Neural cell (in vitro differentiated cells): Measurements from ENCODE around the gene KCNQ1OT1. TPM values are rescaled to one million over a fixed set of nuclear protein-coding genes. Genes with fewer than 3 reads are reported as not detected.

ENCODE experiments used
- H2AFZ ChIP-seq: fragments of 200-600, 300-800 bp; sonication (generic), shearing (Covaris generic); 2 replicates; pipeline ENCODE4 v1.6.0; 2014; ENCODE audit warnings: low read depth, mild to moderate bottlenecking, antibody characterized with exemption, low read length, moderate library complexity
- H3F3A ChIP-seq: fragments of 200-600 bp; shearing (Covaris generic); 2 replicates; pipeline ENCODE4 v1.6.1; 2016; ENCODE audit warnings: mild to moderate bottlenecking, moderate library complexity, mixed read lengths, antibody characterized with exemption, low read length; ENCODE audit not compliant: insufficient read depth, poor library complexity, severe bottlenecking
- H3K27ac ChIP-seq: fragments of 200-600, 300-800 bp; sonication (generic), shearing (Covaris generic); 2 replicates; pipeline ENCODE4 v1.5.1; 2014; ENCODE audit warnings: mild to moderate bottlenecking, low read length, moderate library complexity
- H3K27me3 ChIP-seq: fragments of 300-800, 200-600 bp; sonication (generic), shearing (Covaris generic); 2 replicates; pipeline ENCODE4 v1.6.0; 2014; ENCODE audit warnings: mild to moderate bottlenecking, low read depth, low read length, moderate library complexity; ENCODE audit not compliant: insufficient read depth
- H3K36me3 ChIP-seq: fragments of 300-800, 200-600 bp; sonication (generic), shearing (Covaris generic); 2 replicates; pipeline ENCODE4 v1.5.1; 2014; ENCODE audit warnings: mild to moderate bottlenecking, antibody characterized with exemption, low read length, moderate library complexity; ENCODE audit not compliant: insufficient read depth
- H3K4me2 ChIP-seq: fragments of 300-800, 200-600 bp; sonication (generic), shearing (Covaris generic); 2 replicates; pipeline ENCODE4 v1.6.0; 2014; ENCODE audit warnings: mild to moderate bottlenecking, low read length
- H3K4me3 ChIP-seq: fragments of 300-800, 200-600 bp; sonication (generic), shearing (Covaris generic); 2 replicates; pipeline ENCODE4 v1.5.1; 2014; ENCODE audit warnings: mild to moderate bottlenecking, low read length, moderate library complexity
- H3K79me2 ChIP-seq: fragments of 200-600 bp; shearing (Covaris generic); replicated peaks from 2 replicates; pipeline ENCODE4 v1.6.0; 2014; ENCODE audit warnings: mild to moderate bottlenecking, low read length, moderate library complexity; ENCODE audit not compliant: insufficient read depth
- H3K9ac ChIP-seq: fragments of 300-800, 200-600 bp; sonication (generic), shearing (Covaris generic); 2 replicates; pipeline ENCODE4 v1.6.1; 2016; ENCODE audit warnings: mild to moderate bottlenecking, low read length, mixed read lengths
- H3K9me2 ChIP-seq: fragments of 200-600 bp; shearing (Covaris generic); 2 replicates; pipeline ENCODE4 v1.6.1; 2016; ENCODE audit warnings: mild to moderate bottlenecking, low read length, mixed read lengths; ENCODE audit not compliant: insufficient read depth
- H3K9me3 ChIP-seq: fragments of 200-600, 300-800 bp; sonication (generic), shearing (Covaris generic); 2 replicates; pipeline ENCODE4 v1.6.1; 2016; ENCODE audit warnings: mild to moderate bottlenecking, mixed run types, low read length, moderate library complexity, mixed read lengths
- H4K20me1 ChIP-seq: fragments of 200-600 bp; shearing (Covaris generic); 2 replicates; pipeline ENCODE4 v1.6.1; 2016; ENCODE audit warnings: mild to moderate bottlenecking, mixed run types; ENCODE audit not compliant: insufficient read depth
- CTCF ChIP-seq: fragments of 450-650 bp; IDR thresholded peaks from 2 replicates; pipeline ENCODE4 v1.5.1; 2014; ENCODE audit warnings: antibody characterized with exemption, mild to moderate bottlenecking, moderate library complexity; ENCODE audit not compliant: poor library complexity, severe bottlenecking
- EP300 ChIP-seq: fragments of 450-650 bp; conservative IDR thresholded peaks from 2 replicates; pipeline ENCODE4 v1.6.1; 2014; ENCODE audit warnings: antibody characterized with exemption, mild to moderate bottlenecking, moderate library complexity; ENCODE audit not compliant: poor library complexity, severe bottlenecking
- EZH2 ChIP-seq: fragments of 200-600, 300-800 bp; shearing (Covaris generic), sonication (generic); IDR thresholded peaks from 2 replicates; pipeline ENCODE4 v1.6.1; 2014; ENCODE audit warnings: antibody characterized with exemption, low read length, borderline replicate concordance, mild to moderate bottlenecking; ENCODE audit not compliant: insufficient read depth, poor library complexity, severe bottlenecking
- MXI1 ChIP-seq: fragments of 450-650 bp; conservative IDR thresholded peaks from 2 replicates; pipeline ENCODE4 v1.6.1; 2014; ENCODE audit warnings: antibody characterized with exemption, mild to moderate bottlenecking; ENCODE audit not compliant: poor library complexity, severe bottlenecking
- POLR2AphosphoS5 ChIP-seq: IDR thresholded peaks from 2 replicates; pipeline ENCODE4 v1.6.1; 2012
- RAD21 ChIP-seq: fragments of 450-650 bp; conservative IDR thresholded peaks from 2 replicates; pipeline ENCODE4 v1.6.1; 2014; ENCODE audit warnings: antibody characterized with exemption, mild to moderate bottlenecking, moderate library complexity
- SMC3 ChIP-seq: fragments of 450-650 bp; conservative IDR thresholded peaks from 2 replicates; pipeline ENCODE4 v1.6.1; 2014; ENCODE audit warnings: antibody characterized with exemption, mild to moderate bottlenecking, moderate library complexity; ENCODE audit not compliant: poor library complexity
- TAF1 ChIP-seq: IDR thresholded peaks from 2 replicates; pipeline ENCODE4 v1.6.1; 2012; ENCODE audit warnings: low read depth
- polyA plus RNA-seq: library from polyadenylated mRNA; depleted of rRNA; stranded (reverse); fragments of >200 nt; gene quantifications from 2 replicates; pipeline ENCODE4 v1.2.3, GENCODE V29; 2014
- TF ChIP-seq, protein P1 (sequence below): IDR thresholded peaks from 2 replicates; pipeline ENCODE4 v1.6.1; 2012; ENCODE audit warnings: borderline replicate concordance

KCNQ1OT1 gene
- polyA plus RNA-seq, 1 donor from 2014 or later, result 0.12 TPM

DNA sequence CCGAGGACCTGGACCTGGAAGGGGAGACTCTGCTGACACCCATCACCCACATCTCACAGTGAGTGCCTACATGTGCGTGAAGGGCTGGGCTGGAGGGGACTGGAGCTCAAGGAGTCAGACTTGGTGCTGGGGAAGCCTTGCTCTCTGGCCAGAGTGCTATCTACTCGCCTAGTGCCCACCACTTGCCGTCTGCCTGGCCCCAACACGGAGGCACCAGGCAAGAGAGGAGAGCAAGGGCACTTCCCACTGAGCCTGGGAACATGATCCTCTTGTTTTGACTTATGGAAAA lies 37.8 kb downstream of the KCNQ1OT1 start:
- Histone ChIP-seq H4K20me1 (no peaks in the 10 kb centered on the region), H3K36me3 (no peaks in the 10 kb centered on the region), H3K27me3 (no peaks in the 10 kb centered on the region), H2AFZ (no peak overlapping the region), H3K9me3 (peaks cover 9% of the 10 kb centered on the region), H3K27ac (no peak overlapping the region), H3K9me2 (no peaks in the 10 kb centered on the region), H3K4me2 (no peak overlapping the region), H3F3A (no peaks in the 10 kb centered on the region), H3K9ac (no peak overlapping the region), H3K4me3 (no peak overlapping the region), H3K79me2 (no peaks in the 10 kb centered on the region)
- TF ChIP-seq EP300, result no peak
- no peak for TF ChIP-seq SMC3
- no peak for TF ChIP-seq POLR2AphosphoS5
- TF ChIP-seq EZH2, result no peak
- no peak for TF ChIP-seq MXI1
- no peak for TF ChIP-seq TAF1
- TF ChIP-seq RAD21, result no peak
- TF ChIP-seq, protein P1, sequence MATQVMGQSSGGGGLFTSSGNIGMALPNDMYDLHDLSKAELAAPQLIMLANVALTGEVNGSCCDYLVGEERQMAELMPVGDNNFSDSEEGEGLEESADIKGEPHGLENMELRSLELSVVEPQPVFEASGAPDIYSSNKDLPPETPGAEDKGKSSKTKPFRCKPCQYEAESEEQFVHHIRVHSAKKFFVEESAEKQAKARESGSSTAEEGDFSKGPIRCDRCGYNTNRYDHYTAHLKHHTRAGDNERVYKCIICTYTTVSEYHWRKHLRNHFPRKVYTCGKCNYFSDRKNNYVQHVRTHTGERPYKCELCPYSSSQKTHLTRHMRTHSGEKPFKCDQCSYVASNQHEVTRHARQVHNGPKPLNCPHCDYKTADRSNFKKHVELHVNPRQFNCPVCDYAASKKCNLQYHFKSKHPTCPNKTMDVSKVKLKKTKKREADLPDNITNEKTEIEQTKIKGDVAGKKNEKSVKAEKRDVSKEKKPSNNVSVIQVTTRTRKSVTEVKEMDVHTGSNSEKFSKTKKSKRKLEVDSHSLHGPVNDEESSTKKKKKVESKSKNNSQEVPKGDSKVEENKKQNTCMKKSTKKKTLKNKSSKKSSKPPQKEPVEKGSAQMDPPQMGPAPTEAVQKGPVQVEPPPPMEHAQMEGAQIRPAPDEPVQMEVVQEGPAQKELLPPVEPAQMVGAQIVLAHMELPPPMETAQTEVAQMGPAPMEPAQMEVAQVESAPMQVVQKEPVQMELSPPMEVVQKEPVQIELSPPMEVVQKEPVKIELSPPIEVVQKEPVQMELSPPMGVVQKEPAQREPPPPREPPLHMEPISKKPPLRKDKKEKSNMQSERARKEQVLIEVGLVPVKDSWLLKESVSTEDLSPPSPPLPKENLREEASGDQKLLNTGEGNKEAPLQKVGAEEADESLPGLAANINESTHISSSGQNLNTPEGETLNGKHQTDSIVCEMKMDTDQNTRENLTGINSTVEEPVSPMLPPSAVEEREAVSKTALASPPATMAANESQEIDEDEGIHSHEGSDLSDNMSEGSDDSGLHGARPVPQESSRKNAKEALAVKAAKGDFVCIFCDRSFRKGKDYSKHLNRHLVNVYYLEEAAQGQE, result no peak
- no peak for TF ChIP-seq CTCF

- H3K27me3 ChIP-seq, result no peaks in the 10 kb centered on the region
- H3K36me3 ChIP-seq, result no peaks in the 10 kb centered on the region
- no peak overlapping the region for H3K4me2 ChIP-seq
- H3K9me3 ChIP-seq, result peaks cover 9% of the 10 kb centered on the region
- H3K79me2 ChIP-seq, result no peaks in the 10 kb centered on the region
- no peaks in the 10 kb centered on the region for H3F3A ChIP-seq
- TF ChIP-seq TAF1, result no peak
- TF ChIP-seq, protein P1, result no peak
- TF ChIP-seq RAD21, result no peak
- TF ChIP-seq POLR2AphosphoS5, result no peak
- no peak for TF ChIP-seq EP300
- TF ChIP-seq EZH2, result no peak
- no peak for TF ChIP-seq SMC3
- no peak for TF ChIP-seq CTCF
- TF ChIP-seq MXI1, result no peak
- no peak overlapping the region for H3K4me3 ChIP-seq
- no peak overlapping the region for H3K9ac ChIP-seq
- H3K27ac ChIP-seq, result no peak overlapping the region
- no peaks in the 10 kb centered on the region for H4K20me1 ChIP-seq
- H3K9me2 ChIP-seq, result no peaks in the 10 kb centered on the region
- no peak overlapping the region for H2AFZ ChIP-seq
Observed at GRCh38 chr11:2661173-2662023, 38.4 kb downstream of the KCNQ1OT1 start.
